IMR-90 (cell line): Measurements from ENCODE around the gene ASB13. TPM values are rescaled to one million over a fixed set of nuclear protein-coding genes. Genes with fewer than 3 reads are reported as not detected.

Experiments used
- ATAC-seq: fragments of 200-7000 bp; cut with Tn5 transposase; 2 replicates; pipeline ENCODE4 v1.9.1; 2020; ENCODE audit warnings: low read depth, mild to moderate bottlenecking, moderate library complexity
- BruUV-seq: library from RNA; stranded (reverse); fragments of 400-500 nt; replicated peaks from 2 replicates; lab custom pipeline; 2021; lab: Mats Ljungman, UMichigan
- CTCF ChIA-PET: fragments of 300-600 bp; formaldehyde crosslinking; extraction: SDS; loops from one replicate; lab custom pipeline; 2021; ENCODE audit warnings: antibody characterized with exemption; lab: Yijun Ruan, JAX
- POLR2A ChIA-PET: fragments of 300-600 bp; sonication (Branson Sonifier 250); formaldehyde crosslinking; loops from one replicate; lab custom pipeline; 2022; ENCODE audit warnings: antibody characterized with exemption; ENCODE audit not compliant: unreplicated experiment; lab: Charles Lee
- DNase-seq: peaks from one replicate; pipeline ENCODE4 v3.0.0; 2013
- H2AFZ ChIP-seq: replicated peaks from 2 replicates; pipeline ENCODE3; 2013; ENCODE audit warnings: low read length, mild to moderate bottlenecking; ENCODE audit not compliant: poor library complexity
- H2AK5ac ChIP-seq: 2 replicates; pipeline ENCODE4 v1.6.1; 2013; ENCODE audit warnings: low read depth, low read length, inconsistent platforms
- H2AK9ac ChIP-seq: replicated peaks from 2 replicates; pipeline ENCODE3; 2013; ENCODE audit warnings: mild to moderate bottlenecking, low read depth, low read length, moderate library complexity; ENCODE audit not compliant: poor library complexity
- H2BK120ac ChIP-seq: 2 replicates; pipeline ENCODE4 v1.6.1; 2013; ENCODE audit warnings: low read depth, low read length, inconsistent platforms
- H2BK15ac ChIP-seq: 3 replicates; pipeline ENCODE4 v1.6.1; 2013; ENCODE audit warnings: low read depth, low read length, inconsistent platforms
- H2BK20ac ChIP-seq: 2 replicates; pipeline ENCODE4 v1.6.1; 2013; ENCODE audit warnings: low read depth, mild to moderate bottlenecking, inconsistent platforms, low read length, moderate library complexity
- H2BK5ac ChIP-seq: 2 replicates; pipeline ENCODE4 v1.6.1; 2013; ENCODE audit warnings: mild to moderate bottlenecking, low read depth, low read length, inconsistent platforms; ENCODE audit not compliant: poor library complexity, severe bottlenecking
- H3K14ac ChIP-seq: replicated peaks from 2 replicates; pipeline ENCODE4 v1.6.1; 2013; ENCODE audit warnings: low read depth, low read length, inconsistent platforms
- H3K18ac ChIP-seq: 2 replicates; pipeline ENCODE4 v1.6.1; 2013; ENCODE audit warnings: low read depth, low read length, control low read depth
- H3K23ac ChIP-seq: 2 replicates; pipeline ENCODE4 v1.6.1; 2013; ENCODE audit warnings: low read depth, low read length, inconsistent platforms
- H3K27ac ChIP-seq: 2 replicates; pipeline ENCODE4 v1.5.1; 2013; ENCODE audit warnings: mild to moderate bottlenecking, control low read depth, low read length; ENCODE audit not compliant: insufficient read depth
- H3K27me3 ChIP-seq: 2 replicates; pipeline ENCODE4 v1.6.1; 2013; ENCODE audit warnings: low read length; ENCODE audit not compliant: control insufficient read depth, insufficient read depth
- H3K36me3 ChIP-seq: 2 replicates; pipeline ENCODE4 v1.6.1; 2013; ENCODE audit warnings: low read length, mixed read lengths; ENCODE audit not compliant: control insufficient read depth, insufficient read depth
- H3K4ac ChIP-seq: 2 replicates; pipeline ENCODE4 v1.6.1; 2013; ENCODE audit warnings: low read depth, low read length, inconsistent platforms
- H3K4me1 ChIP-seq: 2 replicates; pipeline ENCODE4 v1.6.1; 2013; ENCODE audit warnings: low read length, mixed read lengths; ENCODE audit not compliant: control insufficient read depth, insufficient read depth
- H3K4me2 ChIP-seq: 2 replicates; pipeline ENCODE4 v1.6.1; 2013; ENCODE audit warnings: low read depth, mild to moderate bottlenecking, control low read depth, low read length, moderate library complexity
- H3K4me3 ChIP-seq: 2 replicates; pipeline ENCODE4 v1.5.1; 2013; ENCODE audit warnings: low read depth, mild to moderate bottlenecking, control low read depth, low read length, moderate library complexity; ENCODE audit not compliant: insufficient read depth
- H3K56ac ChIP-seq: 2 replicates; pipeline ENCODE4 v1.6.1; 2013; ENCODE audit warnings: low read length, inconsistent platforms; ENCODE audit not compliant: insufficient read depth; ENCODE audit errors: extremely low read depth
- H3K79me1 ChIP-seq, 2 experiments: 2 replicates each; pipeline ENCODE4 v1.6.1; 2013; ENCODE audit warnings: low read length in 2 of 2, inconsistent platforms in 1 of 2, low read depth in 1 of 2
- H3K9ac ChIP-seq: 2 replicates; pipeline ENCODE4 v1.6.1; 2013; ENCODE audit warnings: low read depth, low read length, control low read depth
- H3K9me1 ChIP-seq: 2 replicates; pipeline ENCODE4 v1.6.1; 2013; ENCODE audit warnings: low read length, inconsistent platforms; ENCODE audit not compliant: insufficient read depth
- H3K9me3 ChIP-seq: 2 replicates; pipeline ENCODE4 v1.6.1; 2013; ENCODE audit warnings: low read length; ENCODE audit not compliant: control insufficient read depth, insufficient read depth
- H4K20me1 ChIP-seq: 2 replicates; pipeline ENCODE4 v1.6.1; 2013; ENCODE audit warnings: low read length, inconsistent platforms; ENCODE audit not compliant: insufficient read depth
- H4K5ac ChIP-seq: 2 replicates; pipeline ENCODE4 v1.6.1; 2013; ENCODE audit warnings: mild to moderate bottlenecking, low read depth, low read length, control low read depth
- H4K8ac ChIP-seq, 2 experiments: 2 replicates each; pipeline ENCODE4 v1.6.1; 2013; ENCODE audit warnings: low read depth in 2 of 2, low read length in 2 of 2, control low read depth in 1 of 2, inconsistent platforms in 1 of 2
- H4K91ac ChIP-seq: 2 replicates; pipeline ENCODE4 v1.6.1; 2013; ENCODE audit warnings: low read depth, low read length, inconsistent platforms; ENCODE audit not compliant: insufficient read depth
- CEBPB ChIP-seq: IDR thresholded peaks from 2 replicates; pipeline ENCODE4 v1.6.1; 2012; ENCODE audit warnings: low read depth, low read length, improper control_type of control experiment
- FOS ChIP-seq: fragments of 150-350 bp; IDR thresholded peaks from 2 replicates; pipeline ENCODE4 v1.6.1; 2016; ENCODE audit warnings: low read depth, low read length
- MAFK ChIP-seq: IDR thresholded peaks from 2 replicates; pipeline ENCODE4 v1.6.1; 2012; ENCODE audit warnings: low read depth, low read length, improper control_type of control experiment
- MXI1 ChIP-seq: IDR thresholded peaks from 2 replicates; pipeline ENCODE4 v1.6.1; 2012; ENCODE audit warnings: low read depth, mild to moderate bottlenecking, low read length, moderate library complexity, borderline replicate concordance
- NFE2L2 ChIP-seq: fragments of 150-350 bp; IDR thresholded peaks from 2 replicates; pipeline ENCODE4 v1.6.1; 2016; ENCODE audit warnings: low read depth, mild to moderate bottlenecking, low read length
- RAD21 ChIP-seq: IDR thresholded peaks from 2 replicates; pipeline ENCODE4 v1.6.1; 2012; ENCODE audit warnings: low read length, improper control_type of control experiment
- RCOR1 ChIP-seq: IDR thresholded peaks from 2 replicates; pipeline ENCODE4 v1.6.1; 2012; ENCODE audit warnings: mild to moderate bottlenecking, low read length, improper control_type of control experiment; ENCODE audit not compliant: insufficient replicate concordance
- SMC3 ChIP-seq: fragments of 150-350 bp; IDR thresholded peaks from 2 replicates; pipeline ENCODE4 v1.6.1; 2016; ENCODE audit warnings: low read depth, mild to moderate bottlenecking, antibody characterized with exemption, low read length, moderate library complexity
- WGBS, 2 experiments: methylation state at CpG; one replicate each; pipeline versions ENCODE4 v1.1.5 to v1.1.7; 2013; ENCODE audit warnings: missing lambda C conversion rate in 2 of 2; ENCODE audit not compliant: insufficient read length in 1 of 2; ENCODE audit errors: extremely low coverage in 2 of 2; 5-methylcytosine and 5-hydroxymethylcytosine counted together
- dilution Hi-C: fragments of 300-500 bp; cut with HindIII; formaldehyde crosslinking; loops from one replicate; pipeline ENCODE4 v1.14.3; 2018; ENCODE audit warnings: low sequenced_read_pairs; ENCODE audit not compliant: unreplicated experiment
- in situ Hi-C: fragments of 300-500 bp; cut with MboI; formaldehyde crosslinking; loops from 3 replicates; pipeline ENCODE4 v1.14.3; 2019; ENCODE audit warnings: low sequenced_read_pairs, inconsistent platforms, mixed read lengths
- intact Hi-C: fragments of 100-400 bp; cut with micrococcal nuclease; formaldehyde crosslinking; loops from 2 replicates; pipeline ENCODE4 v1.10.0; 2022
- polyA plus RNA-seq, 3 experiments: library from polyadenylated mRNA; depleted of rRNA; stranded (reverse); fragments of >200 nt; gene quantifications; 2 replicates each; pipeline ENCODE4 v1.2.3, GENCODE V29; 2012; ENCODE audit warnings: low replicate concordance in 1 of 3
- total RNA-seq: library from RNA; depleted of rRNA; stranded (reverse); fragments of >200 nt; gene quantifications from 2 replicates; pipeline ENCODE4 v1.2.3, GENCODE V29; 2012
- TF ChIP-seq, protein P1 (sequence below): fragments of 150-350 bp; IDR thresholded peaks from 2 replicates; pipeline ENCODE4 v1.6.1; 2017; ENCODE audit warnings: mild to moderate bottlenecking, antibody characterized with exemption, low read length, low read depth
- TF ChIP-seq, protein P2 (sequence below): conservative IDR thresholded peaks from 2 replicates; pipeline ENCODE4 v1.5.1; 2012; ENCODE audit warnings: mild to moderate bottlenecking, low read depth, low read length, improper control_type of control experiment

The ASB13 gene
- total and polyA plus RNA-seq, 2 of the 4 experiments (the other 2 are of a cell fraction), result 4.6 to 6.3 TPM

DNA sequence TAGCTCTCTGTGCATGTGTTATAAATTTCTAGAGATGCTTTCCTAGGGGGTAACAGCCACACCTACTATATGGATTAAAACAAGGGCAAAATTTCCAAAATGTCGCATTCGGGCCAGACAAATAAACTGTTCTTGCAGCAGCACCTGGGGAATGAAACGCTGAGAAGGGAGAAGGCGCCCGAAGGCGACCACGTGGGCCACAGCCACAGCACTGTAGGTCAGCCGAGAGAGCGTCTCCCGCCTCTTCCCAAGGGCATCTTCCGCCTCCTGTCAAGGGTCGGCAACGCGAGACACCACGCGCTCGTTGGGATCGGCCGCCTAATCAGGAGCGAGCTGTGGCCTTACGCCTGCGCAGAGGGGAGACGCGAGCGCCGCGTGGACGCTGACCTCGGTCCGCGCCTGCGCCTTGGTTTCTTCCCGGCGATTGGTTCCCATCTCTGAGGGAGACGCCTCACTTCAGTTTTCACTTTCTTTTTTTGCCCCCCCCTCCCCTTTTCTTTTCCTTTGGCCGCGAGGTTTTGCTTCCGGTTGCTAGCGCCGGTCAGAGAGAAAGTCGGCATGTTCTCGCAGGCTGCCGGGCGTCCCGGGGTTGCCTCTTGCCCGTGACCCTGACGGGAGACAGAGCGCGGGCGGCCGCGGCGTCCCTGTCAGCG is 18.0 kb upstream of the ASB13 start, which contains the start of gene TASOR2 (continued):
- TF ChIP-seq MXI1 (peak; percentile 61; the same call in 1 of the 2 replicates), NFE2L2 (no peak)

DNA sequence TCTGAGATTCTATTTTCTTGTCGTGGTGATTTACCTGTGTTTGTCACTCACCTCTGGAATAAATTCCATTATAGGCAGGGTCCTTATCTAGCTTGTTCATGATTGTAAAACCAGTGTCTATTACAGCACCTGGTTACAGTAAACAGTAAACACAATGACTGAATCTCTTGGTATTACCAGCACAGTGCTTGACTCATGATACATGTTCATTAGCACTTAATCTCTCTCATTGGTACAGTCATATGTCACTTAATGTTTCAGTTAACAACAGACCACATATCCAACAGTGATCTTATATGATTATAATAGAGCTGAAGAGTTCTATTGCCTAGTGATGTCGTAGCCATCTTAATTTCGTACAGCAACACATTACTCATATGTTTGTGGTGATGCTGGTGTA is 16.7 kb upstream of the ASB13 start:
- no TSS peak for BruUV-seq
- no peak overlapping the region for H4K8ac ChIP-seq
- peaks cover 0 to 10% of the 10 kb centered on the region in 2 experiments; a peak in 2 of 4 replicates for H3K79me1 ChIP-seq
- no peak overlapping the region for H2AK5ac ChIP-seq
- ATAC-seq (no peak), DNase-seq (no peak)
- no peak overlapping the region for H3K18ac ChIP-seq
- no peaks in the 10 kb centered on the region for H3K9me1 ChIP-seq
- no peak overlapping the region for H3K23ac ChIP-seq
- POLR2A ChIA-PET, result no interaction called here
- no peak overlapping the region for H2BK5ac ChIP-seq
- H2AK9ac ChIP-seq, result no peak overlapping the region
- no peak overlapping the region for H3K4ac ChIP-seq
- peaks cover 14% of the 10 kb centered on the region; the same call in 1 of the 2 replicates for H4K20me1 ChIP-seq
- dilution Hi-C loops, result no loop called here
- no peaks in the 10 kb centered on the region for H3K36me3 ChIP-seq
- no peak overlapping the region for H2AFZ ChIP-seq
- no peak overlapping the region for H3K4me2 ChIP-seq
- intact Hi-C loops, result no loop called here
- H3K27ac ChIP-seq, result no peak overlapping the region
- H3K9ac ChIP-seq, result no peak overlapping the region
- no peak overlapping the region for H2BK20ac ChIP-seq
- CTCF ChIA-PET, result interaction anchor here (1.0 kb wide), 1 partner anchor 53 kb away, joined by 3 read pairs; no protein-coding TSS in a partner anchor
- H3K14ac ChIP-seq, result no peak overlapping the region
- no peak overlapping the region for H2BK15ac ChIP-seq
- peaks cover 5% of the 10 kb centered on the region; the same call in 1 of the 2 replicates for H3K27me3 ChIP-seq
- H3K4me1 ChIP-seq, result no peaks in the 10 kb centered on the region
- H4K91ac ChIP-seq, result no peak overlapping the region
- no peak overlapping the region for H3K56ac ChIP-seq
- TF ChIP-seq RCOR1 (no peak), RAD21 (no peak), SMC3 (no peak), CEBPB (no peak), FOS (no peak), MAFK (no peak), NFE2L2 (no peak)
- TF ChIP-seq, protein P1, sequence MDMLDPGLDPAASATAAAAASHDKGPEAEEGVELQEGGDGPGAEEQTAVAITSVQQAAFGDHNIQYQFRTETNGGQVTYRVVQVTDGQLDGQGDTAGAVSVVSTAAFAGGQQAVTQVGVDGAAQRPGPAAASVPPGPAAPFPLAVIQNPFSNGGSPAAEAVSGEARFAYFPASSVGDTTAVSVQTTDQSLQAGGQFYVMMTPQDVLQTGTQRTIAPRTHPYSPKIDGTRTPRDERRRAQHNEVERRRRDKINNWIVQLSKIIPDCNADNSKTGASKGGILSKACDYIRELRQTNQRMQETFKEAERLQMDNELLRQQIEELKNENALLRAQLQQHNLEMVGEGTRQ, result no peak
- TF ChIP-seq, protein P2, sequence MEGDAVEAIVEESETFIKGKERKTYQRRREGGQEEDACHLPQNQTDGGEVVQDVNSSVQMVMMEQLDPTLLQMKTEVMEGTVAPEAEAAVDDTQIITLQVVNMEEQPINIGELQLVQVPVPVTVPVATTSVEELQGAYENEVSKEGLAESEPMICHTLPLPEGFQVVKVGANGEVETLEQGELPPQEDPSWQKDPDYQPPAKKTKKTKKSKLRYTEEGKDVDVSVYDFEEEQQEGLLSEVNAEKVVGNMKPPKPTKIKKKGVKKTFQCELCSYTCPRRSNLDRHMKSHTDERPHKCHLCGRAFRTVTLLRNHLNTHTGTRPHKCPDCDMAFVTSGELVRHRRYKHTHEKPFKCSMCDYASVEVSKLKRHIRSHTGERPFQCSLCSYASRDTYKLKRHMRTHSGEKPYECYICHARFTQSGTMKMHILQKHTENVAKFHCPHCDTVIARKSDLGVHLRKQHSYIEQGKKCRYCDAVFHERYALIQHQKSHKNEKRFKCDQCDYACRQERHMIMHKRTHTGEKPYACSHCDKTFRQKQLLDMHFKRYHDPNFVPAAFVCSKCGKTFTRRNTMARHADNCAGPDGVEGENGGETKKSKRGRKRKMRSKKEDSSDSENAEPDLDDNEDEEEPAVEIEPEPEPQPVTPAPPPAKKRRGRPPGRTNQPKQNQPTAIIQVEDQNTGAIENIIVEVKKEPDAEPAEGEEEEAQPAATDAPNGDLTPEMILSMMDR, result no peak
- H2BK120ac ChIP-seq, result no peak overlapping the region
- no peak overlapping the region for H3K4me3 ChIP-seq
- H4K5ac ChIP-seq, result no peak overlapping the region
- no CpG with 5 or more reads among the region's 3 CpGs for WGBS, 2 experiments
- in situ Hi-C loops, result loop anchor here (10.0 kb wide), 1 partner anchor 202 kb away; the partner anchor contains the start of gene ANKRD16
- H3K9me3 ChIP-seq, result no peaks in the 10 kb centered on the region
